HG03097 (cell line): ENCODE measurements around the gene NPTXR.

ENCODE experiments used
- ATAC-seq: cut with Tn5 transposase; IDR thresholded peaks from one replicate; pipeline ENCODE4 v1.9.1; 2021; ENCODE audit not compliant: unreplicated experiment, low FRiP score

Gene NPTXR

DNA sequence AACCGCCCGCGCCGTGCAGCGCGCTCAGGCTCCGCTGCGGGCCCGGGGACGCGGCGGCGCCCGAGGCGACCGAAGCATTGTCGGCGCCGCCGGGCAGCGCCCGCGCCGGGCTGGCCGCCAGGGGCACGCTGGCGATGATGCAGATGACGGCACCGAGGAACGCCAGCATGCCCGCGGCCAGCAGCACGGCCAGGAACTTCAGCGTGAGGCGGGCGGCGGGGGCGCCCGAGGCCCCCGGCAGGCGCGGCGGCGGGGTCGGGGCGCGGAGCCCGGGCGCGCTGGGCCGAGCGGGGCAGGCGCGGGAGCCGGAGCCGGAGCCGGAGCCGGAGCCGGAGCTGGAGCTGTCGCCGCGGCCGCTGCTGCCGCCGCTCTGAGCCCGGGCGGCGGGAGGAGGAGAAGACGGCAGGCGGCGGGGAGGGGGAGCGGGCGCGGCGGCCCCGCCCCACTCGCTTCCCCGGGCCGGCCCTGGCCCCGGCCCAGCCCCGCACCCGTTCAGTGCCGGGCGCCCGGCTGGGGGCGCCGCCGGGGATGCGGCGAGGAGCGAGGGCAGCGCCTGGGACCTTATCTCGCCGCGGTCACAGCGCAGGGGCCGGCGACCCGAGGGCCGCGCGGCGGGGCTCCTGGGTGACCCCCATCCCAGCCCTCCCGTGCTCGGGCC, at the start of gene NPTXR:
Gene NPTXR, minus strand, starts transcription at position 372 of the 658 bp plus-strand sequence.
- no peak for ATAC-seq

GRCh38 chr22:38891256-38891655, 47.4 kb upstream of the NPTXR start:
- ATAC-seq = no peak

DNA sequence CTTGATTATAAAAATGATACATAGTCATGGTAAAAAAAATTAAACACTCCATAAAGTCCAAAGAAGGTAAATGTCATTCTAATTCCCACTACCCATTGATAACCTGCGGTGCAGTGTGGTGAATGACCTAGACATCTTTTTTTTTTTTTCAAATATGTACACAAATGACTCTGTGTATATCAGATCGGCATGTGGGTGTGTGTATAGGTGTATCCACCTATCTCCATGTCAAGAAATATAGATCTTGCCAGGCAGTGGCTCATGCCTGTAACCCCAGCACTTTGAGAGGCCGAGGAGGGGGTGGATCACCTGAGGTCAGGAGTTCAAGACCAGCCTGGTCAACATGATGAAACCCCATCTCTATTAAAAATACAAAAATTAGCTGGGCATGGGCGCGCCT, 46.5 kb upstream of the NPTXR start:
- no peak for ATAC-seq

- no peak for ATAC-seq
These were observed 42.5 kb upstream of the NPTXR start for GRCh38 chr22:38886333-38886732.

DNA sequence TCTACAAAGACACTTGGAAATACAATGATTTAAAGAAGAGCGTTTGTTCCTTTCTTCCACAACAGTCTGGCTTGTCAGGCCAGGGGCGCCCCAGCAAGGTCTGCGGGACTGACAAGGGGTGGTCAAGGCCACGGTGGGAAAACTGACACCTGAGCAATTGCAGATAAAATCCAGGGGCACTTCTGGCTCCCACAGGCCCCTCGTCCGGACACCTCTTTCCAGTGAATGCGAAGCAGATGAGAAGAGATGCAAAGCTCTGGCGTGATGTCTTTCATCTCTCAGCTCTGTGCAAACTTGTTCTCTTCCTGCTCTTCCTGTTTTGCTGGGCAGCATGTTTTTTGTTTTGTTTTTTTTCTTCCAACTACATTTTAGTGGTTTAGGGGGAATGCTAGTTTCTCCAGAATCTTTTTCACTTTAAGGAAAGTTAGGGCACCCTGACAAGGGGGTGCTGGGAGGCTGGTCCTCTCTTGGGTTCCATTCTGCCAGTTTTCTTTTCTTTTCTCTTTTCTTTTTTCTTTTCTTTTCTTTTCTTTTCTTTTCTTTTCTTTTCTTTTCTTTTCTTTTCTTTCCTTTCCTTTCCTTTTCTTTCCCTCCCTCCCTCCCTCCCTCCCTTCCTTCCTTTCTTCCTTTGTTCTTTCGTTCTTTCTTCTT, 39.3 kb upstream of the NPTXR start:
- no peak for ATAC-seq

GRCh38 chr22:38881997-38882879, 38.4 kb upstream of the NPTXR start:
- no peak for ATAC-seq

GRCh38 chr22:38881464-38881871, 37.6 kb upstream of the NPTXR start:
- no peak for ATAC-seq

DNA sequence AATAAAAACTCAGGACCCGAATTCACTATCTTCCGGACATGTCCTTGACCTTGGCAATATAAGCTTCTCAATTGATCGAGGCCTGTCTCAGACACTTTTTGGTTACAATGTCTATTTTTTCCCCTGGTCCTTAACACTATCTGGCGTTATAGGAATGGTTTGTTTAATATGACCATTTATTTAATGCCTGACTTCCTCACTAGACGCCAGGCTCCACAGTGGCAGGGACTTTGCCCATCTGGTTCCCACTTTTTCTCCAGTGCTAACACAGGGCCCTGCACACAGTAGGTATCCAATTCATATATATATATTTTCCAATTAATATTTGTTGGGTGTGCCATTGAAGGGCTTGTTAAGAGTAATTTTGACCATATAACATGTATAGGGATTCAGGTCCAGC, 36.1 kb upstream of the NPTXR start:
- no peak for ATAC-seq

DNA sequence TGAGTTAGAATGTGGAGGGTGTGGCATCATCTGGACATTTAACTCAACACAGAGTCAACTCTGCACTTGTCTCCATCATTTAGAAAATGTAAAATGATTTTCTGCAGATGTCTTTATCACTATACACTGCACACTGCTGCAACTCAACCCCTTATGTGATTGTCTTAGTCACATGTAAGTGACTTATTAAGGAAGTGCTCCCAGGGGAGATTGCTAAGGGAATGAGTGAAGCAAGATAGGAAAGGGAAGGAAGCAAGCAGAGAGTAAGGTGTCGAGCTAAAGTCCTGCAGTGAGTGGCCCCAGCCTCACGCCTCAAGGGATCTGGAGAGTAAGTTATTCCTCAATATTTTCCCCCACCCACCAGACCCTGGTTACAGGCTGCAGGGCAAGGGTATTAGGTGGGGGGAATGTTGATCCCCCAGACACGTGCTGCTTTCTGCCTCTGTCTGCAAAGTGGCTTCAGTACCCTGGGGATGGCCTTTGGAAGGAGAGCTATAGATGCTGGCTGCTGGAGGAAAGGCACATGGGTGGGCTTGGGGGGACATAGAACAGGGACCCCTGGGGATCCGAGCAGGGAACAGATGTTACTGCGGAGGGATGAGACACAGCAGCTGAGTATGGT, 35.4 kb upstream of the NPTXR start:
- ATAC-seq = no peak

GRCh38 chr22:38878001-38878400, 34.2 kb upstream of the NPTXR start:
- no peak for ATAC-seq

- no peak for ATAC-seq
These were observed 30.8 kb upstream of the NPTXR start for GRCh38 chr22:38874529-38875222.

- ATAC-seq = no peak
These were observed 29.9 kb upstream of the NPTXR start for GRCh38 chr22:38873469-38874411.

- ATAC-seq = no peak
These were observed 29.0 kb upstream of the NPTXR start for GRCh38 chr22:38872831-38873248.

GRCh38 chr22:38872172-38872830, 28.5 kb upstream of the NPTXR start, which contains the start of gene CBX6:
CBX6 (minus strand) TSS chr22:38872216; CDS start chr22:38872190, 26 bp downstream.
- peak; percentile 54 for ATAC-seq

DNA sequence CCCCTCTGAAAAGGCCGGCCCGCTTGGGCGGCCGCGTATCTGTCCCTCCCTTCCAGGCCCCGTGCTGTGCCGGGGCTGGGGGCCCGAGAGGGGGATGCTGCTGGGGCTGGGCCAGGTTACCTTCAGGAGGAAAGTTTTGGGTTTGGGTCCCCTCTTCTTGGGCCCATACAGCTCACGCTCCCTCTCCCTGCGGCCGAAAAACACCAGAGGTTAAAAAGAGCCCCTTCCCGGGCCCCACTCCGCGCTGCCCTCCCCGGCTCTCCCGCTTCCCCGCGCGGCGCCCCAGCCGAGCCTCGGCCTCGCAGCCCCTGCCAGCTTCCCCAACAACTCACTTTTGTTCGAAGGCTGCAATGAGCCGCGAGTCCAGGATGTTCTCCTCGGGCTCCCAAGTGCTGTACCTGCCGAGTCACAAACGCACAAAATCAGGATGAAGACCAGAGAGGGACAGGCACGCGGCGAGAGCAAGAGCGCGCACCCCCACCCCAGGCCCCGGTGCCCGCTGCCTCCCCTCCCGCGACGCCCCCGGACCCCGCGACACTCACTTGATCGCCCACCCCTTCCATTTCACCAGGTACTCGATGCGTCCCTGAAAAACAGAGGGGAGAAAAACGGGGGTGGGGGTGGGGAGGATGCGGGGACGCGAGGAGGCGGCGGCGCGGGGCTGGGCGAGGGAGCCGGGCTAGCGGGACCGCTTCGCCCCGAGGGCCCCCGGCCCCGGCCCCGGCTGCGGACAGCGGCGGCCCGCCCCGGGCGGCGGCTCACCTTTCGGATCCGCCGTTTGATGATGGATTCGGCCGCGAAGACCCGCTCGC, 27.7 kb upstream of the NPTXR start:
- no peak for ATAC-seq

GRCh38 chr22:38870791-38871359, 27.0 kb upstream of the NPTXR start:
- no peak for ATAC-seq

GRCh38 chr22:38870312-38870741, 26.5 kb upstream of the NPTXR start:
- no peak for ATAC-seq
